Progenitor cell of endocrine pancreas (in vitro differentiated cells): ENCODE data around the gene FAM240B. TPM values are rescaled to one million over a fixed set of nuclear protein-coding genes. Genes with fewer than 3 reads are reported as not detected.
A peak's percentile ranks its signal among the peaks of the same experiment; 100 is the strongest.

Experiments
- DNase-seq: peaks from one replicate; pipeline ENCODE4 v3.0.0; 2021; ENCODE audit warnings: low spot score; ENCODE audit not compliant: unreplicated experiment
- H3K27ac Mint-ChIP-seq: 2 replicates; pipeline ENCODE4 v1.8.0; 2021; ENCODE audit warnings: mild to moderate bottlenecking, moderate library complexity, mixed read lengths
- H3K27me3 Mint-ChIP-seq: 2 replicates; pipeline ENCODE4 v1.8.0; 2021; ENCODE audit warnings: mixed read lengths
- H3K36me3 Mint-ChIP-seq: 2 replicates; pipeline ENCODE4 v1.8.0; 2022; ENCODE audit warnings: mixed read lengths; ENCODE audit not compliant: insufficient read depth
- H3K4me1 Mint-ChIP-seq: 2 replicates; pipeline ENCODE4 v1.8.0; 2021; ENCODE audit warnings: low read depth, mixed read lengths
- H3K4me3 Mint-ChIP-seq: 2 replicates; pipeline ENCODE4 v1.8.0; 2021; ENCODE audit warnings: low read depth, mild to moderate bottlenecking, moderate library complexity, mixed read lengths
- H3K9me3 Mint-ChIP-seq: 2 replicates; pipeline ENCODE4 v1.8.0; 2021; ENCODE audit warnings: low read depth, mixed read lengths
- CTCF ChIP-seq: fragments of 200-600 bp; sonication (generic); IDR thresholded peaks from one replicate; pipeline ENCODE4 v1.5.0; 2021; ENCODE audit warnings: antibody characterized with exemption, mild to moderate bottlenecking; ENCODE audit not compliant: unreplicated experiment
- total RNA-seq: library from RNA; stranded (reverse); gene quantifications from 2 replicates; pipeline ENCODE4 v1.2.1, GENCODE V29; 2021

The FAM240B gene
- total RNA-seq, 1 donor from 2014 or later: not detected

DNA sequence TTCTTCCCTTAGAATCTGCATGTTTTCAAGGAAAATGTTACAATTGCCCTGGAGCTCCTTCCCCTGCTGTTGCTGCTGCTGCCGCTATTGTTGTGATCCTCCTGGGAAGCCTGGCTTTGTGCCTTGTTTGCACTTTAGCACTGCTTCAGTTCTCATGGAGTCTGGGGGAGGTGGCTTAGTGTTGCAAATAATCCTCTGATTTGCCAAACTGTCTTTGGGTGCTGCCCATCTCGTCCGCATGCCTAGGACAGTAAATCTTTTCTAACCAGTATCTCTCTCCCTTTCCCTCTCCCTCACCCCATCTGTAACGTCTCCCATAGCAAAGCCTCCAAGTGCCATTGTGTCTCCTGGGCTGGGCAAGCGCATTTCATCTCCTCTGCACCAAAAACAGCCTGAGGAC, 30.3 kb downstream of the FAM240B start:
- no peak for DNase-seq
- Mint-ChIP-seq H3K4me3 (no peak overlapping the region), H3K4me1 (peaks cover 13% of the 10 kb centered on the region), H3K27me3 (peaks cover 18% of the 10 kb centered on the region), H3K27ac (peak overlapping the region; percentile 21), H3K36me3 (no peaks in the 10 kb centered on the region), H3K9me3 (no peaks in the 10 kb centered on the region)
- no peak for TF ChIP-seq CTCF

- Mint-ChIP-seq H3K4me3 (no peak overlapping the region), H3K9me3 (no peaks in the 10 kb centered on the region), H3K4me1 (peaks cover 13% of the 10 kb centered on the region), H3K36me3 (no peaks in the 10 kb centered on the region), H3K27ac (no peak overlapping the region), H3K27me3 (peaks cover 23% of the 10 kb centered on the region)
- DNase-seq: no peak
- no peak for TF ChIP-seq CTCF
Measured at GRCh38 chr9:38687992-38688391, 31.9 kb downstream of the FAM240B start.

DNA sequence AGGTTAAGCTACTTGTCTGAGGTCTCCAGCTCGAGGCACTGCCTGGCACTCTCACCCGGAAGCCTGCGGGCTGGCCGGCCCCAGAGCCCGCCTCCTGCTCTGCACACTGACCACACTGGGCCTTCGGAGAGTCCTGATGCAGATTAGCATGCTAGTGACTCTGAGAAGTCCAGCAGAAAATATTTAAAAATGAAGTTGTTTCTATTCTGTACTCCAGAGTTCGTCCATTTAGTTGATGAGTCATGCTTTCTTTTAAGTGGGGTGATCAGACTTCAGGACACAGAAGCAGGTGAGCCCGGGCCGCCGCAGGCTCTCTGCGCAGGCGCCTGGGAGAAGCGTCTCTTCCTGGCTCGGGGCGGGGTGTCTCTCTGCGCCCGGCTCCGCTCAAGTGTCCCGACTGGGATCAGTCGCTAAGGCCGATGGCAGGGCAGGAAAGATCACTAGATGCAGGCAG, 32.5 kb downstream of the FAM240B start:
- TF ChIP-seq CTCF: no peak
- Mint-ChIP-seq H3K9me3 (no peaks in the 10 kb centered on the region), H3K4me1 (peaks cover 13% of the 10 kb centered on the region), H3K36me3 (no peaks in the 10 kb centered on the region), H3K27me3 (peaks cover 20% of the 10 kb centered on the region), H3K27ac (no peak overlapping the region), H3K4me3 (peak overlapping the region; percentile 45)
- no peak for DNase-seq

GRCh38 chr9:38686933-38687332, 33.0 kb downstream of the FAM240B start:
- H3K9me3 Mint-ChIP-seq: no peaks in the 10 kb centered on the region
- peaks cover 20% of the 10 kb centered on the region for H3K27me3 Mint-ChIP-seq
- H3K4me1 Mint-ChIP-seq: peaks cover 16% of the 10 kb centered on the region
- no peak for TF ChIP-seq CTCF
- H3K36me3 Mint-ChIP-seq: no peaks in the 10 kb centered on the region
- DNase-seq: no peak
- peak overlapping the region; percentile 43 for H3K27ac Mint-ChIP-seq
- peak overlapping the region; percentile 18 for H3K4me3 Mint-ChIP-seq

DNA sequence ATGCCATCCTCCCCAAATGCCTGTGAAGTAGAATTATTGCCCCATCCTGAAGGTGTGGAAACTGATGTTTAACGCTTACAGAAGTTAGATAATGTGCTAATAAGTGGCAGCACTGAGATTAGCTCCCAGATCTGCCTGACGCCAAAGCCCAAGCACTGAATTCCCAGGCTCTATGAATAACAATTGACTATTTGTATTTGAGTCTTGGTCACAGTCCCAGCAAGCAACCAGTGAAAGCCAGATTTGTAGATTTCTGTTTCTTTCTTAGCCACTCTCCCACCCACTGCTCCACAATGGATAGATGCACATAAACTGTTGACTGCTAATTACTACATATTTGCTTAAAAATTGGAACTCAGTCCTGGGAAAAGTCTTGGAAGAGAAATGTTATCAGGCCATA, 34.4 kb downstream of the FAM240B start:
- Mint-ChIP-seq H3K4me1 (peaks cover 20% of the 10 kb centered on the region), H3K4me3 (no peak overlapping the region), H3K36me3 (no peaks in the 10 kb centered on the region), H3K9me3 (no peaks in the 10 kb centered on the region), H3K27ac (no peak overlapping the region), H3K27me3 (peaks cover 18% of the 10 kb centered on the region)
- no peak for TF ChIP-seq CTCF
- DNase-seq: no peak
